Transverse colon (tissue), 4 donors: ENCODE results near the gene MRPL48.

ENCODE experiments used
- POLR2A ChIP-seq: fragments of 450-650 bp; IDR thresholded peaks from one replicate; pipeline ENCODE4 v1.6.1; 2016; ENCODE audit warnings: antibody characterized with exemption, mild to moderate bottlenecking, moderate library complexity
- POLR2AphosphoS5 ChIP-seq, 3 donors: sonication (generic); formaldehyde crosslinking; IDR thresholded peaks; one replicate each; pipeline ENCODE4 v1.6.1; 2016; ENCODE audit warnings: antibody characterized with exemption in 3 of 3
- TF ChIP-seq, protein P1 (sequence below), 5 experiments: fragments of 200-600 bp in 3 of 5; fragments of 450-650 bp in 2 of 5; sonication (generic) in 3 of 5; IDR thresholded peaks; 1 replicate in 2 of 5; 2 replicates in 3 of 5; pipeline ENCODE4 v1.5.1; 2016 to 2017; ENCODE audit warnings: antibody characterized with exemption in 5 of 5, inconsistent platforms in 3 of 5, mild to moderate bottlenecking in 2 of 5, moderate library complexity in 1 of 5

DNA sequence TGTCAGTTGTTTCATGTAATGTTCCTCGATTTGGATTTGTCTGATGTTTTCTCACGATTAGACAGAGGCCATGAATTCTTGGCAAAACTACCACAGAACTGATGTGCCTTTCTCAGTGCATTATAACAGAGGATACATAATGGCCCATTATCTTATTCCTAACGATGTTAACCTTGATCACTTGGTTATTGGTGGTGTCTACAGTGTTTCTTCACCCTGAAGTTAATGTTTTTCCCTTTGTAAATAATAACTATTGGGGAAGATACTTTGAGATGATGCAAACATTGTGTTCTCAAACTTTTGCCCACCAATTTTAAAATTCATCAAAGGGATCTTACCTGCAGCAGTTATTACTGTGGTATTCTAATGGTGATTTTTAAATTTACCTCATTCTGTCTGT lies 39.9 kb upstream of the MRPL48 start:
- TF ChIP-seq, protein P1, sequence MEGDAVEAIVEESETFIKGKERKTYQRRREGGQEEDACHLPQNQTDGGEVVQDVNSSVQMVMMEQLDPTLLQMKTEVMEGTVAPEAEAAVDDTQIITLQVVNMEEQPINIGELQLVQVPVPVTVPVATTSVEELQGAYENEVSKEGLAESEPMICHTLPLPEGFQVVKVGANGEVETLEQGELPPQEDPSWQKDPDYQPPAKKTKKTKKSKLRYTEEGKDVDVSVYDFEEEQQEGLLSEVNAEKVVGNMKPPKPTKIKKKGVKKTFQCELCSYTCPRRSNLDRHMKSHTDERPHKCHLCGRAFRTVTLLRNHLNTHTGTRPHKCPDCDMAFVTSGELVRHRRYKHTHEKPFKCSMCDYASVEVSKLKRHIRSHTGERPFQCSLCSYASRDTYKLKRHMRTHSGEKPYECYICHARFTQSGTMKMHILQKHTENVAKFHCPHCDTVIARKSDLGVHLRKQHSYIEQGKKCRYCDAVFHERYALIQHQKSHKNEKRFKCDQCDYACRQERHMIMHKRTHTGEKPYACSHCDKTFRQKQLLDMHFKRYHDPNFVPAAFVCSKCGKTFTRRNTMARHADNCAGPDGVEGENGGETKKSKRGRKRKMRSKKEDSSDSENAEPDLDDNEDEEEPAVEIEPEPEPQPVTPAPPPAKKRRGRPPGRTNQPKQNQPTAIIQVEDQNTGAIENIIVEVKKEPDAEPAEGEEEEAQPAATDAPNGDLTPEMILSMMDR (IDR thresholded peaks at IDR 0.05): no peak
- TF ChIP-seq POLR2A (no peak), POLR2AphosphoS5 (IDR thresholded peaks at IDR 0.05) (no peak)
